K562 (cell line): ENCODE measurements around the gene EIF5. TPM values are rescaled to one million over a fixed set of nuclear protein-coding genes. Genes with fewer than 3 reads are reported as not detected.

ENCODE experiments used
- ATAC-seq: fragments of 200-7000 bp; cut with Tn5 transposase; 3 replicates; pipeline ENCODE4 v1.9.1; 2020; ENCODE audit warnings: moderate library complexity
- BruUV-seq: library from RNA; stranded (reverse); fragments of 400-500 nt; replicated peaks from 2 replicates; lab custom pipeline; 2021; lab: Mats Ljungman, UMichigan
- CTCF ChIA-PET: fragments of 300-600 bp; formaldehyde crosslinking; extraction: SDS; loops from one replicate; lab custom pipeline; 2021; ENCODE audit warnings: low intra/inter-chr PET ratio; lab: Yijun Ruan, JAX
- POLR2A ChIA-PET: fragments of 300-600, 350-650 bp; sonication (Branson Sonifier 250); formaldehyde crosslinking; extraction: SDS; loops from one replicate; lab custom pipeline; 2021; ENCODE audit warnings: antibody characterized with exemption, inconsistent platforms; lab: Yijun Ruan, JAX
- DNase-seq, 4 experiments: peaks; one replicate each; pipeline versions ENCODE4 v3.0.0 to v3.0.0-alpha.2; 2011 to 2018; ENCODE audit warnings: low spot score in 3 of 4, mixed read lengths in 3 of 4; ENCODE audit errors: extremely low read depth in 1 of 4
- FAIRE-seq: peaks from 2 replicates; lab custom pipeline; 2011; peaks lifted over from hg19 to GRCh38; lab: Jason Lieb, UNC
- H2AFZ ChIP-seq: 2 replicates; pipeline ENCODE4 v1.6.0; 2011; ENCODE audit warnings: low read depth, low read length, control low read depth, inconsistent platforms
- H3K27ac ChIP-seq: fragments of 200-600 bp; 3 replicates; pipeline ENCODE4 v1.8.0; 2011; ENCODE audit warnings: low read depth, mild to moderate bottlenecking, control low read depth, inconsistent platforms, low read length, moderate library complexity, mixed read lengths; ENCODE audit errors: extremely low read depth
- H3K27me3 ChIP-seq, 2 experiments: fragments of 300-600 bp in 1 of 2; 2 replicates in 1 of 2; 3 replicates in 1 of 2; pipeline versions ENCODE4 v1.6.0 to v1.8.0; 2011; ENCODE audit warnings: inconsistent platforms in 2 of 2, low read length in 2 of 2, mild to moderate bottlenecking in 1 of 2, mixed read lengths in 1 of 2, moderate library complexity in 1 of 2; ENCODE audit not compliant: control insufficient read depth in 2 of 2, insufficient read depth in 2 of 2
- H3K36me3 ChIP-seq: fragments of 300-600 bp; 3 replicates; pipeline ENCODE4 v1.8.0; 2011; ENCODE audit warnings: mild to moderate bottlenecking, low read length, inconsistent platforms; ENCODE audit not compliant: control insufficient read depth, insufficient read depth
- H3K4me1 ChIP-seq, 2 experiments: fragments of 200-600 bp in 1 of 2; replicated peaks in 1 of 2; 2 replicates in 1 of 2; 3 replicates in 1 of 2; pipeline versions ENCODE4 v1.5.1 to v1.8.0; 2011; ENCODE audit warnings: inconsistent platforms in 2 of 2, low read length in 2 of 2, mild to moderate bottlenecking in 1 of 2, mixed read lengths in 1 of 2, moderate library complexity in 1 of 2; ENCODE audit not compliant: control insufficient read depth in 2 of 2, insufficient read depth in 2 of 2
- H3K4me2 ChIP-seq: 2 replicates; pipeline ENCODE4 v1.6.1; 2011; ENCODE audit warnings: low read length, control low read depth, inconsistent platforms, mixed read lengths; ENCODE audit not compliant: insufficient read depth
- H3K4me3 ChIP-seq: fragments of 200-600 bp; sonication (generic), shearing (Covaris generic); 2 replicates; pipeline ENCODE4 v1.5.1; 2016; ENCODE audit warnings: control low read depth, inconsistent platforms
- H3K79me2 ChIP-seq: fragments of 200-600 bp; 3 replicates; pipeline ENCODE4 v1.8.0; 2011; ENCODE audit warnings: low read length, inconsistent platforms; ENCODE audit not compliant: control insufficient read depth, insufficient read depth
- H3K9ac ChIP-seq, 2 experiments: 2 replicates each; pipeline versions ENCODE4 v1.6.0 to v1.6.1; 2011; ENCODE audit warnings: low read depth in 2 of 2, low read length in 2 of 2, control low read depth in 1 of 2, inconsistent platforms in 1 of 2, mild to moderate bottlenecking in 1 of 2, mixed read lengths in 1 of 2; ENCODE audit not compliant: insufficient read depth in 1 of 2
- H3K9me1 ChIP-seq: one replicate; pipeline ENCODE4 v1.6.0; 2011; ENCODE audit warnings: inconsistent platforms, mild to moderate bottlenecking, low read length, moderate library complexity; ENCODE audit not compliant: control insufficient read depth, insufficient read depth
- H3K9me3 ChIP-seq: replicated peaks from 2 replicates; pipeline ENCODE4 v1.5.1; 2011; ENCODE audit warnings: low read depth, low read length, inconsistent platforms; ENCODE audit not compliant: control insufficient read depth, insufficient read depth
- H4K20me1 ChIP-seq: replicated peaks from 2 replicates; pipeline ENCODE4 v1.6.1; 2011; ENCODE audit warnings: low read length, inconsistent platforms, mixed read lengths; ENCODE audit not compliant: control insufficient read depth, insufficient read depth
- POLR2AphosphoS5 ChIP-seq: IDR thresholded peaks from 2 replicates; pipeline ENCODE4 v1.6.1; 2011; ENCODE audit warnings: mild to moderate bottlenecking, low read depth, low read length, moderate library complexity; ENCODE audit not compliant: control insufficient read depth, insufficient read depth
- WGBS: fragments of 100-300 bp; shearing (Covaris generic); methylation state at CpG from one replicate; pipeline ENCODE4 v1.1.6; 2016; ENCODE audit warnings: low coverage, mixed read lengths; ENCODE audit not compliant: insufficient coverage; ENCODE audit errors: missing lambda C conversion rate; 5-methylcytosine and 5-hydroxymethylcytosine counted together
- in situ Hi-C: fragments of 300-500 bp; cut with MboI; formaldehyde crosslinking; loops from 4 replicates; pipeline ENCODE4 v1.15.0; 2018; ENCODE audit warnings: inconsistent platforms, mixed read lengths
- intact Hi-C: fragments of 100-400 bp; cut with micrococcal nuclease; formaldehyde crosslinking; loops from 2 replicates; pipeline ENCODE4 v1.14.2; 2022
- polyA plus RNA-seq, 8 experiments: library from polyadenylated mRNA; depleted of rRNA in 4 of 8; stranded (reverse) in 5 of 8; unstranded in 3 of 8; fragments of >200 nt; fragmentation: Nextera tagmentation in 2 of 8; fragmentation: Illumina TruSeq in 1 of 8; extraction: Ambion mirVana in 2 of 8; extraction: Trizol in 1 of 8; gene quantifications; 2 replicates each; pipeline versions ENCODE4 v1.2.1 to v1.2.3, GENCODE V29; 2011 to 2014; ENCODE audit warnings: inconsistent platforms in 1 of 8, missing spikeins in 1 of 8
- total RNA-seq, 7 experiments: library from RNA; depleted of rRNA in 6 of 7; stranded (reverse); fragments of >200 nt in 6 of 7; fragmentation: Illumina TruSeq in 2 of 7; extraction: Trizol in 2 of 7; gene quantifications; 2 replicates each; pipeline versions ENCODE4 v1.2.1 to v1.2.3, GENCODE V29; 2011 to 2021; ENCODE audit warnings: low replicate concordance in 1 of 7
- TF ChIP-seq, protein P1 (sequence below): fragments of 250-450 bp; sonication (Bioruptor Pico); IDR thresholded peaks from 2 replicates; pipeline ENCODE4 v1.4.0; 2020; ENCODE audit warnings: mild to moderate bottlenecking

EIF5 gene
- total and polyA plus RNA-seq, 9 of the 15 experiments (the other 6 are each of a cell fraction or from before 2014, with no cell fraction given), result 92.7 to 442 (median 190) TPM

DNA sequence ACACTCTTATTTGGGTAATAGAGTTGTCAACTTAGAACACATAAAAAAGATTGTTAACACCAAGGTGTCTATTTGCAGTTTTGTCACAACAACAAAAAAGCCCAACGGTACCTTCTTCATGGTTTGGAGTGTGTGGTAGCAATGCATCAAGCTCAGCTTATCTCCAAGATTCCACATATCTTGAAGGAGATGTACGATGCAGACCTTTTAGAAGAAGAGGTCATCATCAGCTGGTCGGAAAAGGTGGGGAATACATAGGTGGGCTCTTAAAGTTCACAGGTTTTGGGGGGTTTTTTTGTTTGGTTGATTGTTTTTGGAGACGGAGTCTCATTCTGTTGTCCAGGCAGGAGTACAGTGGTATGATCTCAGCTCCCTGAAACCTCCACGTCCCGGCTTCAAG lies 5.5 kb downstream of the EIF5 start:
- H3K4me3 ChIP-seq, result no peak overlapping the region
- POLR2A ChIA-PET, result interaction anchor here (0.6 to 9.2 kb wide), 5 partner anchors 9 to 120 kb away, joined by 3 to 98 read pairs (median 3); no protein-coding TSS in a partner anchor

More for the DNA sequence above, 5.5 kb downstream of the EIF5 start:
- WGBS, result 88% methylated on average over 6 of the region's 6 CpGs
- TF ChIP-seq POLR2AphosphoS5, result 0 out of 2 replicates have a peak, but pooled peaks have one; percentile 21
- TF ChIP-seq, protein P1, sequence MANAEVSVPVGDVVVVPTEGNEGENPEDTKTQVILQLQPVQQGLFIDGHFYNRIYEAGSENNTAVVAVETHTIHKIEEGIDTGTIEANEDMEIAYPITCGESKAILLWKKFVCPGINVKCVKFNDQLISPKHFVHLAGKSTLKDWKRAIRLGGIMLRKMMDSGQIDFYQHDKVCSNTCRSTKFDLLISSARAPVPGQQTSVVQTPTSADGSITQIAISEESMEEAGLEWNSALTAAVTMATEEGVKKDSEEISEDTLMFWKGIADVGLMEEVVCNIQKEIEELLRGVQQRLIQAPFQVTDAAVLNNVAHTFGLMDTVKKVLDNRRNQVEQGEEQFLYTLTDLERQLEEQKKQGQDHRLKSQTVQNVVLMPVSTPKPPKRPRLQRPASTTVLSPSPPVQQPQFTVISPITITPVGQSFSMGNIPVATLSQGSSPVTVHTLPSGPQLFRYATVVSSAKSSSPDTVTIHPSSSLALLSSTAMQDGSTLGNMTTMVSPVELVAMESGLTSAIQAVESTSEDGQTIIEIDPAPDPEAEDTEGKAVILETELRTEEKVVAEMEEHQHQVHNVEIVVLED, result no peak
- Histone ChIP-seq H3K36me3 (peaks cover 98% of the 10 kb centered on the region), H3K4me2 (no peak overlapping the region), H3K9me1 (peaks cover 9% of the 10 kb centered on the region), H3K9ac (no peak overlapping the region), H3K9me3 (no peaks in the 10 kb centered on the region), H3K79me2 (peaks cover 49% of the 10 kb centered on the region), H4K20me1 (peaks cover 20% of the 10 kb centered on the region), H3K27ac (no peak overlapping the region), H2AFZ (no peak overlapping the region), H3K4me1 (peaks cover 3 to 9% of the 10 kb centered on the region in 2 experiments; a peak in 3 of 5 replicates), H3K27me3 (no peaks in the 10 kb centered on the region)
- CTCF ChIA-PET, result no interaction called here
- ATAC-seq (no peak), FAIRE-seq (no peak), DNase-seq (no peak)
- in situ Hi-C loops (no loop called here), intact Hi-C loops (no loop called here)
- no TSS peak for BruUV-seq
